Skeletal muscle tissue (tissue), 4 donors: ENCODE data around the gene ALDH3B2. TPM values are rescaled to one million over a fixed set of nuclear protein-coding genes. Genes with fewer than 3 reads are reported as not detected.
"Not testable (repeated sequence)": the region's sequence is repeated elsewhere in the genome, so short reads cannot be mapped to it uniquely, and the experiment has no call there.

Source experiments
- H3K27ac ChIP-seq: one replicate; pipeline ENCODE4 v1.7.0; 2013; ENCODE audit warnings: mild to moderate bottlenecking, low read depth, low read length, inconsistent platforms
- H3K27me3 ChIP-seq, 3 donors: one replicate each; pipeline ENCODE4 v1.7.0; 2013; ENCODE audit warnings: low read length in 3 of 3; ENCODE audit not compliant: control insufficient read depth in 3 of 3, insufficient read depth in 3 of 3
- H3K36me3 ChIP-seq, 3 donors: one replicate each; pipeline ENCODE4 v1.7.0; 2013; ENCODE audit warnings: low read length in 3 of 3; ENCODE audit not compliant: control insufficient read depth in 3 of 3, insufficient read depth in 3 of 3
- H3K4me1 ChIP-seq, 3 donors: one replicate each; pipeline ENCODE4 v1.7.0; 2013; ENCODE audit warnings: low read length in 3 of 3, mild to moderate bottlenecking in 3 of 3; ENCODE audit not compliant: control insufficient read depth in 3 of 3, insufficient read depth in 3 of 3
- H3K4me3 ChIP-seq, 3 donors: one replicate each; pipeline ENCODE4 v1.7.0; 2013; ENCODE audit warnings: low read length in 3 of 3
- H3K9ac ChIP-seq, 3 donors: one replicate each; pipeline ENCODE4 v1.7.0; 2013; ENCODE audit warnings: low read length in 3 of 3, mild to moderate bottlenecking in 3 of 3, moderate library complexity in 2 of 3, low read depth in 1 of 3
- H3K9me3 ChIP-seq, 3 donors: one replicate each; pipeline ENCODE4 v1.7.0; 2013; ENCODE audit warnings: low read length in 3 of 3; ENCODE audit not compliant: control insufficient read depth in 3 of 3
- total RNA-seq: library from RNA; depleted of rRNA; stranded (reverse); fragments of >200 nt; gene quantifications from one replicate; pipeline ENCODE4 v1.2.3, GENCODE V29; 2014
- donor health status: Osteomylitis.

The ALDH3B2 gene
- total RNA-seq, 1 donor from 2014 or later, result not detected

DNA sequence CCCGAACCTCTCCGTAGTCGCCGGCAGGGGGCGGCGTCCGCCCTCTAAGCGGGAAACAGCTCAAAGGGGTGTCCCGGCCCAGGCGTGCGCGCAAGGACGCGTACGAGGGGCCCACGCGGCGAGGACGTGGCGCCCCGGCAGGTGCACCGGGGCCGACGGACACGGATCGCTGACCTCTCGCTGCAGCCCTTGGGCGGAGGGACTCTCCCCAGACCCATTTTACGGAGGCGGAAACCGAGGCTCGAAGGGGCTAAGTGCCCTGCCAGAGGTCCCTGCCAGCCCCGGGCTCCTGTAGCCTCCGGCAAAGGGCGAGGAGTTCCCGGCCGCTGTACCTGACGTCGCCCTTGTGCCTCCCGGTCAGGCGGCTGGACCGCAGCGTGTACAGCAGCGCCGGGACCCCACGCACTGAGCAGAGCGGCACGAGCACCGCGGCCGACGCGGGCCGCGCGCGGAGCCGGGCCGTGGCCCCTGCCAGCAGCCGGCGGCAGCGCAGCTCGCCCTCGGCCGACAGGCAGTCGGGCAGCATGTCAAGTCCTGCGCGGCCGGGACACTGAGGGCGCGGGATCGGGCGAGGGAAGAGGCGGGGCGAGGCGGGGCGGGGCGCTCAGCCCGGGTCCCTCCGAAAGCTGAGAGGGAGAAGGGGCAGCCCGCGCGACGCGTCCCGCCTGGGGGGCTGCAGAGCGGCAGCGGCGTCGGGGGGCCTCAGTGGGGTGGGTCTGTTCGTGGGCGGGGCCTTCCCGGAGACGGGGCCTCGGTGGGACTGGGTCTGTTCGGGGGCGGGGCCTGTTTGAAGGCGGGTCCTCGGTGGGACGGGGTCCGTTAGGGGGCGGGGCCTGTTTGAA is 44.8 kb downstream of the ALDH3B2 start, which contains the start of gene NUDT8:
NUDT8 (minus strand) TSS at position 552 of the 842 bp plus-strand sequence; CDS start at position 526, 26 bp downstream.
- peak within 1 kb of the TSS; percentile 78 to 85 (median 80) for H3K9ac ChIP-seq
- peak within 1 kb of the TSS; percentile 76 to 83 (median 82) for H3K4me3 ChIP-seq
- peaks cover 11 to 21% (median 16%) of the 10 kb centered on the region in 3 donors for H3K4me1 ChIP-seq
- H3K9me3 ChIP-seq, result no peaks in the 10 kb centered on the region
- no peaks in the 10 kb centered on the region for H3K36me3 ChIP-seq
- H3K27me3 ChIP-seq, result peaks cover 0 to 6% (median 3%) of the 10 kb centered on the region in 3 donors
- peak within 1 kb of the TSS; percentile 83 for H3K27ac ChIP-seq

DNA sequence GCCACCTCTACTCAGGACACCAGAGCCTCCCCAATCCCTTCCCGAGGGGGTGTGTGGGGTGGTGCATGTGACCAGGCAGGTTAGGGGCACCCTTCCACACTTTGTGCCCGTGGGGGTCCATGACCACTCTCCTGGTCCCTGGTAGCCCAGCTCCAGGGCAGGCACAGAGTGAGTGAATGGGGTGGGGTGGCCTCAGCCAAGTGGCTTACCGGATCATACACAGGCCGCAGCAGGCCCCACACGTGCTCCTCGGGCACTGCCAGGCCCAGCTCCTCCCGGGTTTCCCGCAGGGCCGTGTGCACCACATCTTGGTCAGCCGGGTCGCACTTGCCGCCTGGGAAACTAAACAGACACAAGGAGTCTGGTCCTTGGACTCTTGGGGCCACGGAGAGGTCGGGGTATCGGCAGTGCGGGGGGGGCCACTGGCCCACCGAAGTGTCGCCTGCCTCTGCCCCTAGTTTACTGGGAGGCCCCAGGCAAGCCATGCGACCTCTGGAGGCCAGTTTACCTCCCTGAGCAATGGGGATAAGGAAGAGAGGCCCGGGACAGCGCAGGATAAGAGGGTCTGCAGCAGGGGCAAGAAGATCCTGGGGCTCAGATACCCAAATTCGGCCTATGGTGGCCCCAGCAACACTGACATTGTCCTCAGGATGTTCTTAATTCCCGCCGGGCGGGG is 45.6 kb downstream of the ALDH3B2 start:
- Histone ChIP-seq H3K27ac (peak overlapping the region; percentile 83), H3K9me3 (no peaks in the 10 kb centered on the region), H3K4me3 (peak overlapping the region; percentile 68 to 82 (median 81)), H3K27me3 (no peaks in the 10 kb centered on the region), H3K4me1 (peaks cover 11 to 21% (median 16%) of the 10 kb centered on the region in 3 donors), H3K36me3 (no peaks in the 10 kb centered on the region), H3K9ac (peak overlapping the region; percentile 68 to 85 (median 80))

DNA sequence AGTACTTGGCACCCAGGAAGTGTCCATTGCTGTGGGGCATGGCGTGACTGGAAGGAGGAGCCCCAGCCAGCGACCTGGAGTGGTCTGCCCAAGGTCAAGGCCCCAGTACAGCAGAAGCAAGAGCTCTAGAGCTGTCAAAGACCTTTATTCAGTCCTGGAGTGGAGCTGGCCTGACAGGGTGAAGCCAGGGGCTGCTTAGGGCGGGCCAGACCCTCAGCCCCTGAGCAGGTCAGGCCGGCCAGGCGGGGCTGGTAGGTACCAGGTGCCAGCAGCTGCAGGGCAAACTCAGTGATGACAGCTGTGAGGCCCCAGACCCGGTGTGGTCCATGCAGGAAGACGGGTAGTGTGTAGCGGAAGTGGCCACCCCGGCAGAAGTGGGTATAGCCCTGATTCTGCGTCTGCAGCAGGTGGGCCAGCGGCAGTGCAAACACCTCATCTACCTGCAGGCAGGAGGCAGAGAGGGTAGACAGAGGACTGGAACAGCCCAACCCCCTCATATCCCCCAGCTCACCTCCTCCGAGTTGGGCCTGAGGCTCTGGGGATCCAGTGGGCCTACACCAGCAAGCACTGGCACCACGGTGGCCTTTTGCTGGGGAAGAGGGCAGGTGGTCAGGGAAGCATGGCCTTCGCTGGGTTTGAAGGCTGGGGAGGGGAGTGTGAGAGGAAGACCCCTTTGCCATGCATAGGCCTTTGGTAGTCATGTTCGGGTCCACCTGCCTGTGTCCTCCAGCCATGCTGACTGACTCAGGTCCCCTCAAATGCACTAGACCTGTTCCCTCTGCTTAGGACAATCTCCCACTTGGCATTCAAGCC is 46.4 kb downstream of the ALDH3B2 start:
- Histone ChIP-seq H3K9me3 (no peaks in the 10 kb centered on the region), H3K36me3 (no peaks in the 10 kb centered on the region), H3K4me3 (no peak overlapping the region), H3K27me3 (no peaks in the 10 kb centered on the region), H3K9ac (no peak overlapping the region), H3K4me1 (peaks cover 11 to 21% (median 16%) of the 10 kb centered on the region in 3 donors), H3K27ac (no peak overlapping the region)

DNA sequence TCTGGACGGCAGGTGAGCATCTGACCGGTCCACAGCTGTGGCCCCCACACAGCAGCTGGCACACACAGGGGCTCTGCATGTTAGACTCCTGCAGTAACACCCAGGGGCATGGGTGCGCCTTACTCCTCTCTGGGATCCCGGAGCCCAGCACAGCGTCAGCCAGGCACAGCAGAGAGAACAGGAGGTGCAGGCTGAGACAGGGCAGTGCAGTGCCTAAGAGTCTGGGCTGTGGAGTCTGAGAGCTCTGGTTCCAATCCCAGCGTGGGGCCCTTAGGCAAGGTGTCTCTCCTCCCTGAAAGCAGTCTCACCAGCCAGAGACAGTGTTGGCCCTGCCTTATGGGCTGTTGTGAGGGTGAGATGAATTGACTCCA is 47.0 kb downstream of the ALDH3B2 start:
- no peak overlapping the region for H3K27ac ChIP-seq
- no peaks in the 10 kb centered on the region for H3K27me3 ChIP-seq
- no peak overlapping the region for H3K9ac ChIP-seq

DNA sequence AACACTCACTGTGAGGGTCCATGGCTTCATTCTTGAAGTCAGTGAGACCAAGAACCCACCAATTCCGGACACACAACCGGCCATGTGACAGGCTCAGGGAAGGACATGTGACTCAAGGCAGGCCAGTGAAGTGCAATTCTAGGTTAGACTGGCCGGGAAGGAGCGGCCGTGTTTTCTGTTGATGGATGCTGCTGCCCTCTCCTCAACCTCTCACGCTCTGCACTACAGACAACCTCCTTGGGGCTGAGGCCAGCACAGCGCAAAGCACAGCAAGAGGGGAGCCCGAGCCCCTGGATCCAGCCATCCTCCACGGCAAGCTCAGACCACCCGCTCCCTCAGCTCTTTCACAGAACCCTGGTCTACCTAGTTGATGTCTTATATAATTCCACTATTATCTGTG is 47.5 kb downstream of the ALDH3B2 start:
- Histone ChIP-seq H3K4me1 (peaks cover 11 to 24% (median 16%) of the 10 kb centered on the region in 3 donors), H3K9me3 (no peaks in the 10 kb centered on the region), H3K27ac (no peak overlapping the region), H3K9ac (no peak overlapping the region), H3K36me3 (no peaks in the 10 kb centered on the region), H3K27me3 (no peaks in the 10 kb centered on the region), H3K4me3 (no peak overlapping the region)

More for the DNA sequence above, 47.0 kb downstream of the ALDH3B2 start:
- peaks cover 11 to 24% (median 16%) of the 10 kb centered on the region in 3 donors for H3K4me1 ChIP-seq
- H3K36me3 ChIP-seq, result no peaks in the 10 kb centered on the region
- no peak overlapping the region for H3K4me3 ChIP-seq
- no peaks in the 10 kb centered on the region for H3K9me3 ChIP-seq

DNA sequence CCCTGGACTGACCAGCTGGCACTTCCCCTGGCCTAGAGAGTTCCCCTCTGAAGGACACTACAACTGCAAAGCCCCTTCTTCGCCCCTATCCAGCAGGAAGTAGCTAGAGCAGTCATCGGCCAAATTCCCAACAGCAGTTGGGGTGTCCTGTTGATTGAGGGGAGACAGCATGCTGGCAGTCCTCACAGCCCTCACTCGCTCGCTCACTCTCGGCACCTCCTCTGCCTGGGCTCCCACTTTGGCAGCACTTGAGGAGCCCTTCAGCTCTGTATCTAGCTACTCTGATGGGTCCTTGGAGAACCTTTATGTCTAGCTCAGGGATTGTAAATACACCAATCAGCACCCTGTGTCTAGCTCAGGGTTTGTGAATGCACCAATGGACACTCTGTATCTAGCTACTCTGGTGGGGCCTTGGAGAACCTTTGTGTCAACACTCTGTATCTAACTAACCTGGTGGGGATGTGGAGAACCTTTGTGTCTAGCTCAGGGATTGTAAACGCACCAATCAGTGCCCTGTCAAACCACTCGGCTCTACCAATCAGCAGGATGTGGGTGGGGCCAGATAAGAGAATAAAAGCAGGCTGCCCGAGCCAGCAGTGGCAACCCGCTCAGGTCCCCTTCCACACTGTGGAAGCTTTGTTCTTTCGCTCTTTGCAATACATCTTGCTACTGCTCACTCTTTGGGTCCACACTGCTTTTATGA is 48.1 kb downstream of the ALDH3B2 start:
- H3K4me1 ChIP-seq, result peaks cover 11 to 24% (median 16%) of the 10 kb centered on the region in 3 donors
- not testable (repeated sequence) for H3K27ac ChIP-seq, H3K4me3 ChIP-seq, H3K9me3 ChIP-seq, H3K36me3 ChIP-seq, H3K27me3 ChIP-seq, H3K9ac ChIP-seq

DNA sequence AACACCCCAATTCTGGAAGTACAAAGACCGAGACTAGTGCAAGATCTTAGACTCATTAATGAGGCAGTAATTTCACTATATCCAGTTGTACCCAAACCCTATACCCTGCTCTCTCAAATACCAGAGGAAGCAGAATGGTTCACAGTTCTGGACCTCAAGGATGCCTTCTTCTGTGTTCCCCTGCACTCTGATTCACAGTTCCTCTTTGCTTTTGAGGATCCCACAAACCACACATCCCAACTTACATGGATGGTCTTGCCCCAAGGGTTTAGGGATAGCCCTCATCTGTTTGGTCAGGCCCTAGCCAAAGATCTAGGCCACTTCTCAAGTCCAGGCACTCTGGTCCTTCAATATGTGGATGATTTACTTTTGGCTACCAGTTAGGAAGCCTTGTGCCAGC is 50.6 kb downstream of the ALDH3B2 start:
- not testable (repeated sequence) for H3K9me3 ChIP-seq, H3K27me3 ChIP-seq, H3K27ac ChIP-seq, H3K4me3 ChIP-seq, H3K4me1 ChIP-seq, H3K36me3 ChIP-seq, H3K9ac ChIP-seq

DNA sequence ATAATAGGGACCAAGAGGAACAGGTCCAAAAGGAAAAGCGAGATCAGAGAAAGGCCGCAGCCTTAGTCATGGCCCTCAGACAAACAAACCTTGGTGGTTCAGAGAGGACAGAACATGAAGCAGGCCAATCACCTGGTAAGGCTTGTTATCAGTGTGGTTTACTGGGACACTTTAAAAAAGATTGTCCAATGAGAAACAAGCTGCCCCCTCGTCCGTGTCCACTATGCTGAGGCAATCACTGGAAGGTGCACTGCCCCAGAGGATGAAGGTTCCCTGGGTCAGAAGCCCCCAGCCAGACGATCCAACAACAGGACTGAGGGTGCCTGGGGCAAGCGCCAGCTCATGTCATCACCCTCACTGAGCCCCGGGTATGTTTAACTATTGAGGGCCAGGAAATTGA is 51.5 kb downstream of the ALDH3B2 start:
- H3K9me3 ChIP-seq, H3K27ac ChIP-seq, H3K4me3 ChIP-seq, H3K27me3 ChIP-seq, H3K4me1 ChIP-seq, H3K9ac ChIP-seq, H3K36me3 ChIP-seq: not testable (repeated sequence)

DNA sequence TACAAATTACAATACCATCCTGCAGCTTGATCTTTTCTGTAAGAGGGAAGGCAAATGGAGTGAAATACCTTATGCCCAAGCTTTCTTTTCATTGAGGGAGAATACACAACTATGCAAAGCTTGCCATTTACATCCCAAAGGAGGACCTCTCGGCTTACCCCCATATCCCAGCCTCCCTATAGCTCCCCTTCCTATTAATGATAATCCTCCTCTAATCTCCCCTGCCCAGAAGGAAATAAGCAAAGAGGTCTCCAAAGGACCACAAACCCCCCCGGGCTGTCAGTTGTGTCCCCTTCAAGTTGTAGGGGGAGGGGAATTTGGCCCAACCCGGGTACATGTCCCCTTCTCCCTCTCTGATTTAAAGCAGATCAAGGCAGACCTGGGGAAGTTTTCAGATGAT is 52.5 kb downstream of the ALDH3B2 start:
- H3K36me3 ChIP-seq, H3K9ac ChIP-seq, H3K9me3 ChIP-seq, H3K27me3 ChIP-seq, H3K4me1 ChIP-seq, H3K27ac ChIP-seq, H3K4me3 ChIP-seq: not testable (repeated sequence)
